Lung (tissue), 12 donors: ENCODE measurements around the gene MAP3K6. TPM values are rescaled to one million over a fixed set of nuclear protein-coding genes. Genes with fewer than 3 reads are reported as not detected.
A peak's percentile ranks its signal among the peaks of the same experiment; 100 is the strongest.

ENCODE experiments used
- ATAC-seq: fragments of 200-7000 bp; cut with Tn5 transposase; one replicate; pipeline ENCODE4 v1.9.1; 2020; ENCODE audit warnings: moderate number of reproducible peaks; ENCODE audit not compliant: insufficient read depth, low FRiP score
- DNase-seq, 3 donors: peaks; one replicate each; pipeline ENCODE4 v3.0.0-alpha.2; 2013 to 2017
- H3K27ac ChIP-seq, 2 donors: one replicate each; pipeline ENCODE4 v1.5.1; 2013; ENCODE audit warnings: mild to moderate bottlenecking in 2 of 2, moderate library complexity in 2 of 2, control low read depth in 1 of 2, inconsistent platforms in 1 of 2, low read depth in 1 of 2, low read length in 1 of 2
- H3K27me3 ChIP-seq, 3 donors: one replicate each; pipeline ENCODE4 v1.5.1; 2013; ENCODE audit warnings: low read length in 2 of 3; ENCODE audit not compliant: control insufficient read depth in 3 of 3, insufficient read depth in 3 of 3
- H3K36me3 ChIP-seq, 4 donors: one replicate each; pipeline ENCODE4 v1.5.1; 2013; ENCODE audit warnings: low read length in 4 of 4, mild to moderate bottlenecking in 1 of 4, moderate library complexity in 1 of 4; ENCODE audit not compliant: control insufficient read depth in 4 of 4, insufficient read depth in 4 of 4
- H3K4me1 ChIP-seq, 5 donors: one replicate each; pipeline ENCODE4 v1.5.1; 2013; ENCODE audit warnings: low read length in 5 of 5, mild to moderate bottlenecking in 2 of 5, moderate library complexity in 1 of 5; ENCODE audit not compliant: control insufficient read depth in 5 of 5, insufficient read depth in 5 of 5
- H3K4me3 ChIP-seq: one replicate; pipeline ENCODE4 v1.5.1; 2013; ENCODE audit warnings: mild to moderate bottlenecking, control low read depth, moderate library complexity
- H3K9ac ChIP-seq, 2 donors: one replicate each; pipeline ENCODE4 v1.5.1; 2013; ENCODE audit warnings: low read length in 2 of 2, control low read depth in 1 of 2; ENCODE audit not compliant: insufficient read depth in 1 of 2
- H3K9me3 ChIP-seq, 4 donors: one replicate each; pipeline ENCODE4 v1.5.1; 2013; ENCODE audit warnings: low read length in 3 of 4, mild to moderate bottlenecking in 1 of 4, moderate library complexity in 1 of 4; ENCODE audit not compliant: control insufficient read depth in 4 of 4, insufficient read depth in 3 of 4
- CTCF ChIP-seq: IDR thresholded peaks from 2 replicates; pipeline ENCODE4 v1.5.1; 2012; ENCODE audit warnings: mild to moderate bottlenecking; ENCODE audit errors: control extremely low read depth, extremely low read depth
- WGBS, 2 donors: extraction: QIAGEN DNeasy Blood & Tissue Kit; methylation state at CpG; one replicate each; pipeline ENCODE4 v1.1.7; 2013; 5-methylcytosine and 5-hydroxymethylcytosine counted together
- polyA plus RNA-seq, 2 donors: library from polyadenylated mRNA; stranded (reverse); fragments of 200-250 nt; gene quantifications; one replicate each; pipeline ENCODE4 v1.2.1, GENCODE V29; 2013
- total RNA-seq, 2 donors: library from RNA; depleted of rRNA in 1 of 2; stranded (reverse); fragments of >200 nt in 1 of 2; gene quantifications; one replicate each; pipeline ENCODE4 v1.2.1, GENCODE V29; 2014 to 2021
- donor health status: control.
- donor health status: control.
- donor health status: Bipolar disorder and iron deficiency.
- donor health status: healthy.
- donor health status: DM: yes; HTN: yes; CAD: no.

The MAP3K6 gene
- total and polyA plus RNA-seq, 4 donors = 17.0 to 96.6 (median 62.8) TPM

- Histone ChIP-seq H3K9ac (no peak overlapping the region), H3K27ac (no peak overlapping the region), H3K27me3 (peaks cover 0 to 14% (median 0%) of the 10 kb centered on the region in 3 donors), H3K36me3 (peaks cover 0 to 49% (median 5%) of the 10 kb centered on the region in 4 donors), H3K9me3 (no peaks in the 10 kb centered on the region), H3K4me3 (no peak overlapping the region), H3K4me1 (peaks cover 0 to 26% (median 8%) of the 10 kb centered on the region in 5 donors)
- WGBS, 2 donors = 92 to 95% methylated on average over 3 of the region's 3 CpGs
- TF ChIP-seq CTCF = no peak
- DNase-seq (no peak), ATAC-seq (no peak)
Observed at GRCh38 chr1:27353629-27354028, 13.1 kb downstream of the MAP3K6 start.

DNA sequence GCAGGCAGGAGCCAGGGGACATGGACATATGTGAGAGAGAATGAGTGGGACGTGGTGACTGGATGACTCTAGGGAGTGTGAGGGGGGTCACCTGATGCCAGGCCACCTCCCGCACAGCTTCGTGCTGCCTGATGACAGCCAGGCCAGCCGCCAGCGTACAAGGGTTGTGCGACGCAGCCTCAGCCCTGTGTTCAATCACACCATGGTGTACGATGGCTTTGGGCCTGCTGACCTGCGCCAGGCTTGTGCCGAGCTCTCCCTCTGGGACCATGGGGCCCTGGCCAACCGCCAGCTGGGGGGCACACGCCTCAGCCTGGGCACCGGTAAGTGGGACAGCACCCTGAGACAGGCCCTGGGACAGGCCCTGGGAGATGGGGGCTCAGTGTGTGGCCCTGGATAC, 13.6 kb downstream of the MAP3K6 start:
- peaks cover 0 to 15% (median 0%) of the 10 kb centered on the region in 3 donors for H3K27me3 ChIP-seq
- TF ChIP-seq CTCF = no peak
- H3K36me3 ChIP-seq = peaks cover 0 to 44% (median 5%) of the 10 kb centered on the region in 4 donors
- H3K9me3 ChIP-seq = no peaks in the 10 kb centered on the region
- no peak overlapping the region for H3K27ac ChIP-seq
- H3K4me3 ChIP-seq = no peak overlapping the region
- DNase-seq = no peak
- ATAC-seq = no peak
- 94 to 96% methylated on average over 13 of the region's 13 CpGs for WGBS, 2 donors
- H3K9ac ChIP-seq = no peak overlapping the region
- peaks cover 0 to 26% (median 8%) of the 10 kb centered on the region in 5 donors for H3K4me1 ChIP-seq

DNA sequence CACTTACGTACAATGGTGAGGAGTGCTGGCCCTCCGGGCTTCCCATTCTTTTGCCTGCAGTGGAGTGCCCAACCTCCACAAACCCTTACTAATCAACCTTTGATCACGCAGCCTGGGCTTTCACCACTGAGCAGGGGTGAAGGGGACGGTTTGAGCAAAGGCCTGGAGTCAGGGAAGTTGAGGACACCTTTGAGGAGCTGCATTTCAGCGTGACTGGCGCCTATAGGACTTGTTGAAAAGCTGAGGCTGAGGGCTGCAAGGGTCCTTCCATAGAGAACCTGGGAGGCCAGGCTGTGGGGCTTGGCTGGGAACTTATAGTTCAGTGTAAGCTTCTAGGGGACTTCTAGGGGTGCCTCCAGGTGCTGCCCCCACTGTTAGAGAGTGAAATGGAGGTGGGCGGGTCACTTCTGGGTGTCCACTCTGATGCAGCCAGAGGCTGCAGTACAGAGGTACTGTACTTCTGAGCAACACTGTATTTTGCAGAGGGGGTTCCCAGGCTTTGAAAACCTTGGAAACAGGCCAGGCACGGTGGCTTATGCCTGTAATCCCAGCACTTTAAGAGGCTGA, 15.1 kb downstream of the MAP3K6 start:
- DNase-seq (no peak), ATAC-seq (no peak)
- peaks cover 0 to 15% (median 0%) of the 10 kb centered on the region in 3 donors for H3K27me3 ChIP-seq
- no peak for TF ChIP-seq CTCF
- peaks cover 0 to 22% (median 5%) of the 10 kb centered on the region in 5 donors for H3K4me1 ChIP-seq
- peak overlapping the region in 1 of 2 donors; percentile 3 for H3K27ac ChIP-seq
- H3K9ac ChIP-seq = no peak overlapping the region
- peaks cover 0 to 32% (median 5%) of the 10 kb centered on the region in 4 donors for H3K36me3 ChIP-seq
- H3K9me3 ChIP-seq = no peaks in the 10 kb centered on the region
- H3K4me3 ChIP-seq = no peak overlapping the region
- WGBS, 2 donors = 64 to 76% methylated on average over 8 of the region's 8 CpGs
